GM21447 (cell line): ENCODE data around the gene TLCD2.
"Not testable (repeated sequence)": the region's sequence is repeated elsewhere in the genome, so short reads cannot be mapped to it uniquely, and the experiment has no call there.

Experiments used
- ATAC-seq: cut with Tn5 transposase; IDR thresholded peaks from one replicate; pipeline ENCODE4 v1.9.1; 2021; ENCODE audit not compliant: unreplicated experiment

Gene TLCD2

GRCh38 chr17:1709971-1710806, at the start of gene TLCD2:
TSS of gene TLCD2 (minus strand) at chr17:1710377. CDS start at chr17:1710242, 135 bp downstream.
- no peak for ATAC-seq

- no peak for ATAC-seq
Observed at GRCh38 chr17:1759529-1759928, 49.4 kb upstream of the TLCD2 start.

GRCh38 chr17:1758807-1759206, 48.6 kb upstream of the TLCD2 start:
- ATAC-seq: no peak

- no peak for ATAC-seq
Observed at GRCh38 chr17:1755827-1756262, 45.7 kb upstream of the TLCD2 start.

GRCh38 chr17:1755252-1755826, 45.2 kb upstream of the TLCD2 start:
- no peak for ATAC-seq

- ATAC-seq: no peak
Observed at GRCh38 chr17:1754430-1755112, 44.4 kb upstream of the TLCD2 start.

GRCh38 chr17:1753767-1754429, 43.7 kb upstream of the TLCD2 start:
- ATAC-seq: no peak

GRCh38 chr17:1752425-1753262, 42.5 kb upstream of the TLCD2 start:
- no peak for ATAC-seq

GRCh38 chr17:1750628-1751027, 40.5 kb upstream of the TLCD2 start:
- ATAC-seq: no peak

GRCh38 chr17:1746975-1747543, 36.9 kb upstream of the TLCD2 start:
- no peak for ATAC-seq

- no peak for ATAC-seq
Observed at GRCh38 chr17:1745513-1746020, 35.4 kb upstream of the TLCD2 start.

- ATAC-seq: no peak
Observed at GRCh38 chr17:1744551-1745512, 34.7 kb upstream of the TLCD2 start.

- ATAC-seq: no peak
Observed at GRCh38 chr17:1743088-1743439, 32.9 kb upstream of the TLCD2 start.

GRCh38 chr17:1742371-1743087, 32.4 kb upstream of the TLCD2 start, which contains the start of gene SERPINF2:
TSS of gene SERPINF2 (plus strand) at chr17:1742871. CDS start at chr17:1744996, 2,125 bp downstream.
- no peak for ATAC-seq

- ATAC-seq: not testable (repeated sequence)
Observed at GRCh38 chr17:1741899-1742298, 31.7 kb upstream of the TLCD2 start.

GRCh38 chr17:1737531-1738291, 27.5 kb upstream of the TLCD2 start:
- ATAC-seq: no peak
